Measurements from ENCODE around the gene SPECC1L.

The SPECC1L gene

DNA sequence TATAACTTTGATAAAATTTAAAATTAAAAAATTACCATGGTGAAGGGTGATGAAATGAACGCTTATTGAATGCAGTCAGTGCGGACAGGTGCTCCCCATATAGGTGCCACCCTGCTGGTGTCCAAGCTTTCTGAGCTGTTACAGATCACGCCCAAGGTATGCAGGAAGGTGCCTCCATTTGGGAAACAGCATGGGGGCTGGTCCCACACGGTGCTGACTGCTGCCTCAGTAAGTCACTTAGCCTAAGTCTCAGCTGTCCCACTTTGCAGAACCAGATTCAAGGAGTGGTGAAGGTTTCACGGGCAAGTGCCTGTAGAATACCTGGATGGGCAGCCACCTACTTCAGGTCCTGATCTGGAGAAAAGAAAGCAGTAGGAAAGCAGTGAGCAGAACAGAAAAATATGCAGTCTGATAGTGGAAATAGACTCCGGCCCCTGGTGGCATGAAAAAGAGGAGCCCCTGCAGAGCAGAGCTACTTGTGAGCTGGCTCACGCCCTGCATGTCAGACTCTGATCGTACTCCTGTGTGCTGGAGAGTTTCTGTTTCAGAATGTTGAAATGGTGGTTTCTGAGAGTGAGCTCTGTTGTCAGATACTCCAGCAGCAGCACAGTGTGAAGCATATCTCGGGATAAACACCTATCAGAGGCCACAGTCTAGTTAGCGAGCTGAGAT is 189.9 kb downstream of the SPECC1L start:
- FAIRE-seq: peak; percentile 75
- DNase-seq (ENCODE audit: insufficient read length, low spot score): no peak
- TF ChIP-seq TAF1 (IDR thresholded peaks at IDR 0.05; ENCODE audit: low read depth, low read length) (peak; percentile 48; the same call in 1 of the 2 replicates), POLR2A (IDR thresholded peaks at IDR 0.05; ENCODE audit: low read depth, low read length) (peak; percentile 52; the same call in 1 of the 2 replicates), POU2F2 (IDR thresholded peaks at IDR 0.05; ENCODE audit: low read depth, low read length) (no peak)

- FAIRE-seq (no peak), DNase-seq (ENCODE audit: insufficient read length, low spot score) (no peak)
- TF ChIP-seq POLR2AphosphoS5 (IDR thresholded peaks at IDR 0.05; ENCODE audit: low read depth, low read length): no peak
- no peak for TF ChIP-seq PAX5 (IDR thresholded peaks at IDR 0.05; ENCODE audit: insufficient read depth, low read length, severe bottlenecking)
- no peak for TF ChIP-seq POLR2A (IDR thresholded peaks at IDR 0.05; ENCODE audit: low read depth, low read length)
- no peak for TF ChIP-seq TAF1 (IDR thresholded peaks at IDR 0.05; ENCODE audit: low read depth, low read length)
- TF ChIP-seq SPI1 (IDR thresholded peaks at IDR 0.05; ENCODE audit: low read depth, low read length): no peak
- no peak for TF ChIP-seq POU2F2 (IDR thresholded peaks at IDR 0.05; ENCODE audit: low read depth, low read length)
These were observed 192.6 kb downstream of the SPECC1L start for GRCh38 chr22:24463071-24463760.

DNA sequence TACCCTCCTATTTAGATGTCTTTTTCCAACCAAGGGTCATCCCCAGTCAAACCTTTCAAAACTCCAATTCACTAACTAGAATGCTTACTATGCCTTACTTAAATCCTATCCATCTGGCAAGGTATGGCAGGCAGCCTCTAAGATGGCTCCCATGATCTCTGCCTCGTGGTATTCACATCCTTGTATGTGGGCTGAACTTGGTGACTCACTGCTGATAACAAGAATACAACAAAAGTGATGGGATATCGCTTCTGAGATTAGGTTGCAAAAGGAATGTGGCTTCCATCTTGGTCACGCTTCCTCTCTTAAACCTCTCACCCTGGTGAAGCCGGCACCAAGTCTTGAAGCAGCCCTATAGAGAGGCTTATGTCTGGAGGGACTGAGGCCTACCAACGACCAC is 194.9 kb downstream of the SPECC1L start:
- TF ChIP-seq POU2F2 (IDR thresholded peaks at IDR 0.05; ENCODE audit: low read depth, low read length) (no peak), SPI1 (IDR thresholded peaks at IDR 0.05; ENCODE audit: low read depth, low read length) (no peak), POLR2A (IDR thresholded peaks at IDR 0.05; ENCODE audit: low read depth, low read length) (no peak)
- FAIRE-seq (no peak), DNase-seq (ENCODE audit: insufficient read length, low spot score) (no peak)

- DNase-seq (ENCODE audit: insufficient read length, low spot score): no peak
- no peak for FAIRE-seq
- TF ChIP-seq TAF1 (IDR thresholded peaks at IDR 0.05; ENCODE audit: low read depth, low read length) (no peak), POLR2A (IDR thresholded peaks at IDR 0.05; ENCODE audit: low read depth, low read length) (no peak), POLR2AphosphoS5 (IDR thresholded peaks at IDR 0.05; ENCODE audit: low read depth, low read length) (no peak), POU2F2 (IDR thresholded peaks at IDR 0.05; ENCODE audit: low read depth, low read length) (no peak), PAX5 (IDR thresholded peaks at IDR 0.05; ENCODE audit: insufficient read depth, low read length, severe bottlenecking) (no peak), SPI1 (IDR thresholded peaks at IDR 0.05; ENCODE audit: low read depth, low read length) (no peak)
These were observed 195.3 kb downstream of the SPECC1L start for GRCh38 chr22:24465975-24466374.

GRCh38 chr22:24466716-24467328 is 196.2 kb downstream of the SPECC1L start:
- no peak for TF ChIP-seq PAX5 (IDR thresholded peaks at IDR 0.05; ENCODE audit: insufficient read depth, low read length, severe bottlenecking)
- no peak for TF ChIP-seq TAF1 (IDR thresholded peaks at IDR 0.05; ENCODE audit: low read depth, low read length)
- FAIRE-seq (peak; percentile 35), DNase-seq (ENCODE audit: insufficient read length, low spot score) (no peak)

DNA sequence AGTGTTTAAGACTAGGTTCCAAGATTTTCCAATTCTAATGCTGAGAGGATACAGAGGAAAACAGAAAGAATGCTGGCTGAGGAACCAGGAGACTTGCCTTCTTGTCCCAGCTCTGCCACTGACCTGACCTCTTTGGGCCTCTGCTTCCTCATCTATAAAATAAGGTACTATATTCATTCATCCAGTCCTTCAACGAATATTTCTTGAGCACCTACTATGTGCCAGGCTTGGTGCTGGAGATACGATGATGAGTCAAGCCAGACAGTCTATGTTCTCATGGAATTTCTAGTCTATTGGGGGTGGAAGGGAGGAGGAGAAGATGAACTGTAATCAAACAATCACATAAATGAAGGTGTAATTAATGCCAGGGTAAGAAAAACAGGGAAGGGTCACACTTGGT is 196.7 kb downstream of the SPECC1L start:
- FAIRE-seq (no peak), DNase-seq (ENCODE audit: insufficient read length, low spot score) (no peak)
- TF ChIP-seq POU2F2 (IDR thresholded peaks at IDR 0.05; ENCODE audit: low read depth, low read length) (no peak), SPI1 (IDR thresholded peaks at IDR 0.05; ENCODE audit: low read depth, low read length) (no peak)
